H1 (cell line): ENCODE results near the gene ITGA8. TPM values are rescaled to one million over a fixed set of nuclear protein-coding genes. Genes with fewer than 3 reads are reported as not detected.

Experiments used
- CTCF ChIA-PET: fragments of 300-600 bp; sonication (Branson Sonifier 250); formaldehyde crosslinking; loops from one replicate; lab custom pipeline; 2021; ENCODE audit not compliant: partially characterized antibody; lab: Charles Lee
- POLR2A ChIA-PET: fragments of 300-600 bp; sonication (Branson Sonifier 250); formaldehyde crosslinking; loops from one replicate; lab custom pipeline; 2021; ENCODE audit warnings: inconsistent platforms; ENCODE audit not compliant: partially characterized antibody; lab: Charles Lee
- DNase-seq, 2 experiments: peaks; one replicate each; pipeline versions ENCODE4 v3.0.0 to v3.0.0-alpha.2; 2010 to 2022; ENCODE audit warnings: low spot score in 2 of 2, low read depth in 1 of 2, mixed read lengths in 1 of 2
- FAIRE-seq: peaks from 2 replicates; lab custom pipeline; 2011; peaks lifted over from hg19 to GRCh38; lab: Jason Lieb, UNC
- H2AFZ ChIP-seq: 2 replicates; pipeline ENCODE4 v1.8.1; 2012; ENCODE audit warnings: low read length, inconsistent platforms
- H2AK5ac ChIP-seq: 2 replicates; pipeline ENCODE4 v1.6.1; 2013; ENCODE audit warnings: low read depth, low read length
- H2BK120ac ChIP-seq: replicated peaks from 2 replicates; pipeline ENCODE3; 2013; ENCODE audit warnings: low read depth, low read length, inconsistent platforms
- H2BK12ac ChIP-seq: 2 replicates; pipeline ENCODE4 v1.6.1; 2013; ENCODE audit warnings: low read depth, low read length
- H2BK15ac ChIP-seq: 2 replicates; pipeline ENCODE4 v1.6.1; 2013; ENCODE audit warnings: low read length
- H2BK20ac ChIP-seq: 2 replicates; pipeline ENCODE4 v1.6.1; 2013; ENCODE audit warnings: low read length
- H2BK5ac ChIP-seq: 2 replicates; pipeline ENCODE4 v1.6.1; 2013; ENCODE audit warnings: low read depth, low read length
- H3K14ac ChIP-seq: 2 replicates; pipeline ENCODE4 v1.6.1; 2013; ENCODE audit warnings: inconsistent platforms; ENCODE audit not compliant: insufficient read length
- H3K18ac ChIP-seq: 2 replicates; pipeline ENCODE4 v1.6.1; 2013; ENCODE audit warnings: low read length; ENCODE audit errors: extremely low read depth
- H3K23ac ChIP-seq: 2 replicates; pipeline ENCODE4 v1.6.1; 2013; ENCODE audit warnings: inconsistent platforms; ENCODE audit not compliant: insufficient read length
- H3K23me2 ChIP-seq: 2 replicates; pipeline ENCODE4 v1.6.1; 2013; ENCODE audit warnings: low read depth, low read length
- H3K27ac ChIP-seq: 2 replicates; pipeline ENCODE4 v1.6.1; 2011; ENCODE audit warnings: low read depth, low read length, inconsistent platforms
- H3K27me3 ChIP-seq, 4 experiments: replicated peaks in 1 of 4; 1 replicate in 1 of 4; 2 replicates in 3 of 4; pipeline versions ENCODE4 v1.6.1 to v1.8.1; 2011 to 2013; ENCODE audit warnings: low read length in 3 of 4, mild to moderate bottlenecking in 3 of 4, inconsistent platforms in 2 of 4, mixed read lengths in 2 of 4, moderate library complexity in 1 of 4; ENCODE audit not compliant: control insufficient read depth in 3 of 4, insufficient read depth in 3 of 4; ENCODE audit errors: extremely low read depth in 1 of 4
- H3K36me3 ChIP-seq, 4 experiments: 2 replicates each; pipeline versions ENCODE4 v1.6.1 to v1.8.1; 2011 to 2013; ENCODE audit warnings: mild to moderate bottlenecking in 4 of 4, low read length in 3 of 4, moderate library complexity in 2 of 4, control low read depth in 1 of 4, inconsistent platforms in 1 of 4; ENCODE audit not compliant: insufficient read depth in 4 of 4, control insufficient read depth in 2 of 4
- H3K4ac ChIP-seq: replicated peaks from 2 replicates; pipeline ENCODE3; 2013; ENCODE audit warnings: low read length, low read depth, mixed read lengths, inconsistent platforms; ENCODE audit not compliant: insufficient read length
- H3K4me1 ChIP-seq, 4 experiments: replicated peaks in 1 of 4; 1 replicate in 1 of 4; 2 replicates in 3 of 4; pipeline versions ENCODE4 v1.6.1 to v1.8.1; 2011 to 2013; ENCODE audit warnings: low read length in 3 of 4, inconsistent platforms in 2 of 4, mixed read lengths in 1 of 4; ENCODE audit not compliant: insufficient read depth in 4 of 4, control insufficient read depth in 3 of 4
- H3K4me2 ChIP-seq, 2 experiments: 2 replicates each; pipeline versions ENCODE4 v1.6.1 to v1.8.1; 2011 to 2013; ENCODE audit warnings: low read depth in 2 of 2, low read length in 2 of 2, control low read depth in 1 of 2, inconsistent platforms in 1 of 2, mild to moderate bottlenecking in 1 of 2; ENCODE audit not compliant: insufficient read depth in 1 of 2
- H3K4me3 ChIP-seq, 4 experiments: fragments of 200-600, 300-600 bp in 1 of 4; sonication (generic), shearing (Covaris generic), sonication (Bioruptor Twin) in 1 of 4; 2 replicates each; pipeline versions ENCODE4 v1.5.1 to v1.8.1; 2011 to 2016; ENCODE audit warnings: low read length in 4 of 4, low read depth in 3 of 4, control low read depth in 2 of 4, inconsistent platforms in 2 of 4, mild to moderate bottlenecking in 2 of 4, mixed read lengths in 1 of 4, moderate library complexity in 1 of 4; ENCODE audit not compliant: insufficient read depth in 2 of 4; ENCODE audit errors: extremely low read depth in 1 of 4
- H3K56ac ChIP-seq: replicated peaks from 2 replicates; pipeline ENCODE3; 2013; ENCODE audit warnings: low read depth, mild to moderate bottlenecking, mixed read lengths, low read length, inconsistent platforms; ENCODE audit not compliant: insufficient read length
- H3K79me1 ChIP-seq: 2 replicates; pipeline ENCODE4 v1.6.1; 2013; ENCODE audit warnings: low read depth, low read length, control low read depth
- H3K79me2 ChIP-seq, 2 experiments: 2 replicates each; pipeline versions ENCODE4 v1.6.1 to v1.8.1; 2012 to 2013; ENCODE audit warnings: low read length in 2 of 2, mild to moderate bottlenecking in 2 of 2, inconsistent platforms in 1 of 2; ENCODE audit not compliant: insufficient read depth in 2 of 2, control insufficient read depth in 1 of 2
- H3K9ac ChIP-seq, 4 experiments: replicated peaks in 1 of 4; 1 replicate in 1 of 4; 2 replicates in 3 of 4; pipeline versions ENCODE4 v1.6.1 to v1.8.1; 2011 to 2013; ENCODE audit warnings: low read depth in 3 of 4, low read length in 3 of 4, control low read depth in 2 of 4, mild to moderate bottlenecking in 2 of 4, moderate library complexity in 2 of 4, inconsistent platforms in 1 of 4; ENCODE audit errors: extremely low read depth in 1 of 4
- H3K9me3 ChIP-seq, 2 experiments: 2 replicates each; pipeline versions ENCODE4 v1.6.1 to v1.8.1; 2012 to 2013; ENCODE audit warnings: mild to moderate bottlenecking in 2 of 2, moderate library complexity in 2 of 2, control low read depth in 1 of 2, inconsistent platforms in 1 of 2, low read depth in 1 of 2, low read length in 1 of 2, mixed read lengths in 1 of 2; ENCODE audit not compliant: insufficient read depth in 2 of 2
- H4K20me1 ChIP-seq, 2 experiments: replicated peaks in 1 of 2; 2 replicates each; pipeline versions ENCODE3 to v1.8.1; 2011 to 2013; ENCODE audit warnings: inconsistent platforms in 2 of 2, low read length in 2 of 2, mild to moderate bottlenecking in 1 of 2; ENCODE audit not compliant: insufficient read depth in 2 of 2, control insufficient read depth in 1 of 2
- H4K5ac ChIP-seq: 2 replicates; pipeline ENCODE4 v1.6.1; 2013; ENCODE audit warnings: low read length, low read depth, mixed read lengths, inconsistent platforms; ENCODE audit not compliant: insufficient read length
- H4K8ac ChIP-seq: 2 replicates; pipeline ENCODE4 v1.8.0; 2013; ENCODE audit warnings: mild to moderate bottlenecking, moderate library complexity, low read length, inconsistent platforms; ENCODE audit not compliant: insufficient read depth; ENCODE audit errors: extremely low read depth
- H4K91ac ChIP-seq: replicated peaks from 2 replicates; pipeline ENCODE3; 2013; ENCODE audit warnings: low read length, mixed read lengths, inconsistent platforms; ENCODE audit not compliant: insufficient read length
- CHD2 ChIP-seq: IDR thresholded peaks from 2 replicates; pipeline ENCODE4 v1.6.1; 2012; ENCODE audit warnings: low read length, improper control_type of control experiment
- KDM5A ChIP-seq: fragments of 200-600 bp; IDR thresholded peaks from 2 replicates; pipeline ENCODE4 v1.7.1; 2012; ENCODE audit warnings: mild to moderate bottlenecking, low read length, inconsistent platforms, mixed read lengths
- MAX ChIP-seq: IDR thresholded peaks from 2 replicates; pipeline ENCODE4 v1.6.1; 2012; ENCODE audit warnings: inconsistent platforms
- NANOG ChIP-seq: IDR thresholded peaks from 2 replicates; pipeline ENCODE4 v1.6.1; 2011; ENCODE audit warnings: low read length, low read depth, mild to moderate bottlenecking, inconsistent platforms; ENCODE audit not compliant: insufficient read depth, poor library complexity, severe bottlenecking
- RFX5 ChIP-seq: IDR thresholded peaks from 2 replicates; pipeline ENCODE4 v1.6.1; 2011; ENCODE audit warnings: low read depth, low read length, improper control_type of control experiment, borderline replicate concordance
- RNF2 ChIP-seq: fragments of 200-900, 300-1000 bp; sonication (generic); IDR thresholded peaks from 2 replicates; pipeline ENCODE4 v1.7.1; 2016; ENCODE audit warnings: borderline replicate concordance, low read depth, mild to moderate bottlenecking, antibody characterized with exemption, low read length; ENCODE audit not compliant: poor library complexity, severe bottlenecking; ENCODE audit errors: missing control alignments
- RXRA ChIP-seq: IDR thresholded peaks from 2 replicates; pipeline ENCODE4 v1.6.1; 2011; ENCODE audit warnings: low read depth, mild to moderate bottlenecking, low read length, moderate library complexity; ENCODE audit not compliant: insufficient read depth
- SAP30 ChIP-seq: fragments of 300-600 bp; sonication (generic); IDR thresholded peaks from 2 replicates; pipeline ENCODE4 v1.7.1; 2012; ENCODE audit warnings: low read length, moderate library complexity, mild to moderate bottlenecking, inconsistent platforms; ENCODE audit not compliant: insufficient read depth, insufficient replicate concordance
- SIX5 ChIP-seq: IDR thresholded peaks from 2 replicates; pipeline ENCODE4 v1.6.1; 2011; ENCODE audit warnings: mild to moderate bottlenecking, low read depth, low read length
- SRF ChIP-seq: IDR thresholded peaks from 2 replicates; pipeline ENCODE4 v1.6.1; 2011; ENCODE audit warnings: mild to moderate bottlenecking, low read depth, low read length, moderate library complexity
- TAF7 ChIP-seq: optimal IDR thresholded peaks from 2 replicates; pipeline ENCODE3; 2011; ENCODE audit warnings: low read depth, mild to moderate bottlenecking, inconsistent platforms, low read length, moderate library complexity, borderline replicate concordance
- WGBS, 2 experiments: shearing (Covaris generic) in 1 of 2; methylation state at CpG; one replicate each; pipeline versions ENCODE4 v1.1.6 to v1.1.7; 2013 to 2015; ENCODE audit warnings: low lambda C conversion rate in 2 of 2, mixed read lengths in 2 of 2, inconsistent platforms in 1 of 2, low coverage in 1 of 2, missing lambda C conversion rate in 1 of 2; ENCODE audit not compliant: insufficient replicate concordance in 2 of 2, insufficient coverage in 1 of 2, insufficient read length in 1 of 2; ENCODE audit errors: extremely low coverage in 1 of 2, missing lambda C conversion rate in 1 of 2; 5-methylcytosine and 5-hydroxymethylcytosine counted together
- polyA plus RNA-seq, 7 experiments: library from polyadenylated mRNA; depleted of rRNA in 3 of 7; stranded (reverse) in 5 of 7; unstranded in 2 of 7; fragments of >200 nt in 5 of 7; fragments of 200-250 nt in 2 of 7; gene quantifications; 1 replicate in 5 of 7; 2 replicates in 1 of 7; 4 replicates in 1 of 7; pipeline versions ENCODE4 v1.2.1 to v1.2.3, GENCODE V29; 2011 to 2013; ENCODE audit warnings: missing spikeins in 2 of 7, mixed read lengths in 2 of 7
- total RNA-seq: library from RNA; stranded (reverse); fragmentation: NEBNext Ultra II Directional; extraction: Animal tissue kit (Norgen Biotek cat#: 25700); gene quantifications from 2 replicates; pipeline ENCODE4 v1.2.1, GENCODE V29; 2021

Gene ITGA8
- total and polyA plus RNA-seq, 2 of the 8 experiments (the other 6 are each of a cell fraction or from before 2014, with no cell fraction given) = not detected

- Histone ChIP-seq H2BK120ac (no peak overlapping the region), H3K56ac (no peak overlapping the region), H2BK15ac (no peak overlapping the region), H3K4ac (no peak overlapping the region), H4K5ac (no peak overlapping the region), H3K9ac (no peak overlapping the region), H4K20me1 (peaks cover 0 to 5% of the 10 kb centered on the region in 2 experiments), H3K4me1 (peaks cover 0 to 11% (median 0%) of the 10 kb centered on the region in 4 experiments; a peak in 5 of 7 replicates), H2BK5ac (no peak overlapping the region), H3K23me2 (no peaks in the 10 kb centered on the region), H2AFZ (no peak overlapping the region), H2BK20ac (no peak overlapping the region), H3K4me2 (no peak overlapping the region), H4K91ac (no peak overlapping the region), H3K9me3 (no peaks in the 10 kb centered on the region; a peak in 1 of 4 replicates), H2AK5ac (no peak overlapping the region), H3K18ac (no peak overlapping the region), H3K4me3 (no peak overlapping the region), H4K8ac (no peak overlapping the region), H3K27ac (no peak overlapping the region), H3K14ac (no peak overlapping the region), H3K23ac (no peak overlapping the region), H3K36me3 (no peaks in the 10 kb centered on the region; a peak in 1 of 8 replicates), H3K79me2 (no peaks in the 10 kb centered on the region), H3K79me1 (no peaks in the 10 kb centered on the region), H3K27me3 (peaks cover 22 to 73% (median 59%) of the 10 kb centered on the region in 4 experiments), H2BK12ac (no peak overlapping the region)
- POLR2A ChIA-PET = no interaction called here
- CTCF ChIA-PET = interaction anchor here (1.4 to 2.1 kb wide), 2 partner anchors 41 to 432 kb away, joined by 3 to 5 read pairs; no protein-coding TSS in a partner anchor
- 92% methylated on average over 5 of the region's 5 CpGs; no CpG with 5 or more reads in 1 of the 2 experiments for WGBS, 2 experiments
- no peak for DNase-seq
- no peak for FAIRE-seq
- TF ChIP-seq SIX5 = no peak
- TF ChIP-seq RNF2 = no peak
- TF ChIP-seq CHD2 = no peak
- TF ChIP-seq RXRA = no peak
- TF ChIP-seq KDM5A = no peak
- no peak for TF ChIP-seq NANOG
- no peak for TF ChIP-seq RFX5
- TF ChIP-seq SRF = no peak
- no peak for TF ChIP-seq SAP30
- TF ChIP-seq MAX = no peak
- no peak for TF ChIP-seq TAF7
Observed at GRCh38 chr10:15469111-15469510, 250.6 kb downstream of the ITGA8 start.
